ENCODE measurements around the gene PEAK3. TPM values are rescaled to one million over a fixed set of nuclear protein-coding genes. Genes with fewer than 3 reads are reported as not detected.

Gene PEAK3
- not detected in 2 replicates for total RNA-seq

GRCh38 chr19:2282062-2282861 lies at the start of gene PEAK3:
Gene PEAK3 (minus strand): TSS chr19:2282175. CDS start chr19:2280931, 1,244 bp downstream.

GRCh38 chr19:2328401-2329148 lies 46.6 kb upstream of the PEAK3 start, which contains the start of the genes LSM7 and SPPL2B:
Gene LSM7 (minus strand): TSS chr19:2328586. CDS start chr19:2328566, 20 bp downstream.
Gene SPPL2B (plus strand): TSS chr19:2328684. CDS start chr19:2328710, 26 bp downstream.

DNA sequence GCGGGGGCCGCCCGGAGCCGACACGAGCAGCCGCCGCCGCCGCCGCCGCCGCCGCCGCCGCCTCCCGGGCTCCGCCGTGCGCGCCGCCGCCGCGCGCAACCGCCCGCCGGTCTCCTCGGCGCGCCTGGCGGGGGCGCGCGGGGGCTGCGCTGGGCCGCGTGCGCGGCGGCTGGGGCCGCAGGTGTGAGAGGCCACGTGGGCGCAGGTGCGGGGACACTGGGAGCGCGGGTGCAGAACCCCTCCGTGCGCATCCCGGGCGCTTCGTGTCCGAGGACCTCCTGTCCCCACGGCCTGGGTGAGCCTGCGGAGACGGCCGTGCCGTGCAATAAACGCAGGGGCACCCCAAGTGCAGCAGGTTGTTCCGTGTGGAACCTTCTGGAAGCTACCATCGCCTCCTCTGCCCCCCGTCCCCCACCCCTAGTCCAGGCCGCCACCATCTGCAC lies 26.2 kb upstream of the PEAK3 start, which contains the start of gene LINGO3:
LINGO3 (minus strand) TSS at position 41 of the 443 bp plus-strand sequence. CDS start 16,378 bp downstream, outside the sequence.

DNA sequence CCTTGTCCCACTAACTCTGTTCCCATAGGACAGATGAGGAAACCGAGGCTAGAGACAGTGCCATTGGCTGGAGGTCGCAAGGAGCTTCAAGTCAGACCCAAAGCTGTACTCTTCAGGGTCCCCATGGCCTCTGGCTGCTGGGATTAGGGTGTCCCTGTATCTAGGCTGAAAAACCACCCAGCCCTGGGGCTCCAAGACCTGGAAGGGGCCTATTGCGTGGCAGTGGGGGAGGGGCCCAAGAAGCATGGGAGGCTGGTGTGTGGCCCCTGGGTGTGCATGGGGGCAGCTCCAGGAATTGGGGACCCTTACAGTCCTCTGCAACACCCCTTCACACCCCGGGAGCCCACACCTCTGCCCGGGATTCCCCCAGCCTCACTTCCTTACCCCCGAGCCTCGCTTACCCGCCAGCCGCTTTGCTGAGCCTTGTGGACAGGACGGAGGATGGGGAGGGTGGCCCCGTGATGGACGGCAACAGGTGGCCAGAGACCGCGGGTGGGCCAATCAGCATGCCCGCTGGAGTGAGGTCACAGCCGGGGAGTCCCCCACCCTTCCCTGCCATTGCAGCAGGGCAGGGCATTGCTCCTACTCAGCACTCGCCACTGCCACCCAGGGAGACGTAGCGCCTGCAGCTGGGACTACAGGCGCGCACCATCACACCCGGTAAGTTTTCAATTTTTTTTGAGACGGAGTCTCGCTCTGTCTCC lies 25.8 kb downstream of the PEAK3 start, which contains the start of gene JSRP1:
JSRP1 (minus strand) TSS at position 436 of the 704 bp plus-strand sequence. CDS start 1,103 bp downstream, outside the sequence.

GRCh38 chr19:2249010-2249866 lies 32.7 kb downstream of the PEAK3 start, which contains the start of gene AMH:
Gene AMH (plus strand): TSS chr19:2249323. CDS start chr19:2249333, 10 bp downstream.

GRCh38 chr19:2236314-2237050 lies 45.5 kb downstream of the PEAK3 start, which contains the start of the genes PLEKHJ1 and SF3A2:
Gene PLEKHJ1 (minus strand): TSS chr19:2236329. CDS start chr19:2236248, 81 bp downstream.
Gene SF3A2 (plus strand): TSS chr19:2236824. CDS start chr19:2243419, 6,595 bp downstream.

Other genes starting within 250 kb of the PEAK3 start
- gene MKNK2, start 230.9 kb downstream of the PEAK3 start, total RNA-seq = 73.9 and 89.0 TPM in 2 replicates
- 8.5 and 17.1 TPM in 2 replicates for gene MOB3A, start 185.8 kb downstream of the PEAK3 start, total RNA-seq
- 0.58 and 0.85 TPM in 2 replicates for gene IZUMO4, start 185.3 kb downstream of the PEAK3 start, total RNA-seq
- gene AP3D1, start 130.6 kb downstream of the PEAK3 start, total RNA-seq = 89.4 and 121 TPM in 2 replicates
- 3.7 and 8.8 TPM in 2 replicates for gene DOT1L, start 118.2 kb downstream of the PEAK3 start, total RNA-seq
- gene PLEKHJ1, start 45.8 kb downstream of the PEAK3 start, total RNA-seq = 35.5 and 65.2 TPM in 2 replicates
- 17.4 and 22.6 TPM in 2 replicates for gene SF3A2, start 45.4 kb downstream of the PEAK3 start, total RNA-seq
- 0.19 and 0.85 TPM in 2 replicates for gene AMH, start 32.9 kb downstream of the PEAK3 start, total RNA-seq
- under 0.01 TPM in 1 of 2 replicates, not detected in the other for gene JSRP1, start 25.8 kb downstream of the PEAK3 start, total RNA-seq
- gene LINGO3, start 26.0 kb upstream of the PEAK3 start, total RNA-seq = not detected in 2 replicates
- 121 and 187 TPM in 2 replicates for gene LSM7, start 46.4 kb upstream of the PEAK3 start, total RNA-seq
- 20.3 and 24.8 TPM in 2 replicates for gene SPPL2B, start 46.5 kb upstream of the PEAK3 start, total RNA-seq
- under 0.01 TPM in 2 replicates for gene TMPRSS9, start 78.1 kb upstream of the PEAK3 start, total RNA-seq
- gene TIMM13, start 145.4 kb upstream of the PEAK3 start, total RNA-seq = 22.6 and 39.9 TPM in 2 replicates
- gene LMNB2, start 174.8 kb upstream of the PEAK3 start, total RNA-seq = 35.2 and 183 TPM in 2 replicates
- 22.8 and 52.7 TPM in 2 replicates for gene GADD45B, start 194.0 kb upstream of the PEAK3 start, total RNA-seq

Data from regular cardiac myocyte (primary cell).